Central memory CD8-positive, alpha-beta T cell (primary cell): Measurements from ENCODE around the gene NEB.
"Not testable (repeated sequence)": the region's sequence is repeated elsewhere in the genome, so short reads cannot be mapped to it uniquely, and the experiment has no call there.

Source experiments
- ATAC-seq: fragments of 150-1000 bp; cut with Tn5 transposase; replicated peaks from 2 replicates; pipeline ENCODE4 v1.10.0; 2022; ENCODE audit warnings: mild to moderate bottlenecking, moderate FRiP score, moderate number of reproducible peaks; ENCODE audit not compliant: poor library complexity, severe bottlenecking; ENCODE audit errors: extremely low read depth
- DNase-seq, 2 donors: peaks; one replicate each; pipeline ENCODE4 v3.0.0; 2021; ENCODE audit warnings: low spot score in 2 of 2
- H3K27ac Mint-ChIP-seq: one replicate; pipeline ENCODE4 v1.8.0; 2022; ENCODE audit warnings: low read depth, mild to moderate bottlenecking, moderate library complexity, mixed read lengths
- H3K27me3 Mint-ChIP-seq: one replicate; pipeline ENCODE4 v1.8.0; 2022; ENCODE audit warnings: mixed read lengths
- H3K36me3 Mint-ChIP-seq: one replicate; pipeline ENCODE4 v1.8.0; 2022; ENCODE audit warnings: mild to moderate bottlenecking, moderate library complexity, mixed read lengths; ENCODE audit not compliant: insufficient read depth
- H3K4me1 Mint-ChIP-seq: one replicate; pipeline ENCODE4 v1.8.0; 2022; ENCODE audit warnings: mixed read lengths
- H3K4me3 Mint-ChIP-seq: one replicate; pipeline ENCODE4 v1.8.0; 2022; ENCODE audit warnings: mild to moderate bottlenecking, moderate library complexity, mixed read lengths
- H3K9me3 Mint-ChIP-seq: one replicate; pipeline ENCODE4 v1.8.0; 2022; ENCODE audit warnings: mixed read lengths

Gene NEB

GRCh38 chr2:151607459-151608424 is 126.5 kb downstream of the NEB start:
- not testable (repeated sequence) for H3K4me1 Mint-ChIP-seq, H3K36me3 Mint-ChIP-seq, H3K9me3 Mint-ChIP-seq, H3K27me3 Mint-ChIP-seq, ATAC-seq, H3K27ac Mint-ChIP-seq, DNase-seq, H3K4me3 Mint-ChIP-seq

- not testable (repeated sequence) for H3K4me3 Mint-ChIP-seq, H3K4me1 Mint-ChIP-seq, H3K36me3 Mint-ChIP-seq, H3K9me3 Mint-ChIP-seq, DNase-seq, ATAC-seq, H3K27me3 Mint-ChIP-seq, H3K27ac Mint-ChIP-seq
These were observed 130.7 kb downstream of the NEB start for GRCh38 chr2:151603530-151603929.

- not testable (repeated sequence) for H3K9me3 Mint-ChIP-seq, ATAC-seq, H3K27ac Mint-ChIP-seq, DNase-seq, H3K27me3 Mint-ChIP-seq, H3K36me3 Mint-ChIP-seq, H3K4me3 Mint-ChIP-seq, H3K4me1 Mint-ChIP-seq
These were observed 131.9 kb downstream of the NEB start for GRCh38 chr2:151602402-151602801.

GRCh38 chr2:151601803-151602202 is 132.5 kb downstream of the NEB start:
- DNase-seq, H3K27me3 Mint-ChIP-seq, H3K9me3 Mint-ChIP-seq, H3K27ac Mint-ChIP-seq, H3K4me1 Mint-ChIP-seq, H3K36me3 Mint-ChIP-seq, H3K4me3 Mint-ChIP-seq: not testable (repeated sequence)
- ATAC-seq: peak; percentile 64

GRCh38 chr2:151596903-151597608 is 137.2 kb downstream of the NEB start:
- ATAC-seq, H3K4me1 Mint-ChIP-seq, H3K36me3 Mint-ChIP-seq, H3K4me3 Mint-ChIP-seq, H3K27me3 Mint-ChIP-seq, H3K9me3 Mint-ChIP-seq, DNase-seq, H3K27ac Mint-ChIP-seq: not testable (repeated sequence)

- H3K9me3 Mint-ChIP-seq, ATAC-seq, H3K27me3 Mint-ChIP-seq, H3K36me3 Mint-ChIP-seq, H3K27ac Mint-ChIP-seq, H3K4me1 Mint-ChIP-seq, DNase-seq, H3K4me3 Mint-ChIP-seq: not testable (repeated sequence)
These were observed 142.4 kb downstream of the NEB start for GRCh38 chr2:151591908-151592255.

GRCh38 chr2:151591250-151591907 is 142.9 kb downstream of the NEB start:
- not testable (repeated sequence) for H3K27ac Mint-ChIP-seq, H3K9me3 Mint-ChIP-seq, DNase-seq, H3K4me3 Mint-ChIP-seq, H3K4me1 Mint-ChIP-seq, H3K27me3 Mint-ChIP-seq, H3K36me3 Mint-ChIP-seq
- ATAC-seq: peak; percentile 57

- H3K36me3 Mint-ChIP-seq, ATAC-seq, H3K9me3 Mint-ChIP-seq, H3K4me3 Mint-ChIP-seq, H3K4me1 Mint-ChIP-seq, H3K27ac Mint-ChIP-seq, DNase-seq, H3K27me3 Mint-ChIP-seq: not testable (repeated sequence)
These were observed 153.0 kb downstream of the NEB start for GRCh38 chr2:151581300-151581699.

- not testable (repeated sequence) for H3K4me3 Mint-ChIP-seq, H3K27ac Mint-ChIP-seq, H3K36me3 Mint-ChIP-seq, H3K9me3 Mint-ChIP-seq, H3K4me1 Mint-ChIP-seq, H3K27me3 Mint-ChIP-seq, DNase-seq
- peak; percentile 64 for ATAC-seq
These were observed 153.6 kb downstream of the NEB start for GRCh38 chr2:151580697-151581096.

- no peak overlapping the region for H3K4me3 Mint-ChIP-seq
- ATAC-seq (no peak), DNase-seq (no peak)
- H3K36me3 Mint-ChIP-seq: no peaks in the 10 kb centered on the region
- no peaks in the 10 kb centered on the region for H3K27me3 Mint-ChIP-seq
- no peaks in the 10 kb centered on the region for H3K9me3 Mint-ChIP-seq
- H3K4me1 Mint-ChIP-seq: no peaks in the 10 kb centered on the region
- H3K27ac Mint-ChIP-seq: no peak overlapping the region
These were observed 157.2 kb downstream of the NEB start for GRCh38 chr2:151577116-151577515.

- Mint-ChIP-seq H3K4me1 (no peaks in the 10 kb centered on the region), H3K27ac (no peak overlapping the region), H3K4me3 (no peak overlapping the region), H3K36me3 (no peaks in the 10 kb centered on the region), H3K27me3 (no peaks in the 10 kb centered on the region), H3K9me3 (no peaks in the 10 kb centered on the region)
- ATAC-seq: no peak
- DNase-seq: no peak
These were observed 158.2 kb downstream of the NEB start for GRCh38 chr2:151576080-151576479.

GRCh38 chr2:151575338-151575737 is 158.9 kb downstream of the NEB start:
- DNase-seq (no peak), ATAC-seq (no peak)
- Mint-ChIP-seq H3K27ac (no peak overlapping the region), H3K9me3 (no peaks in the 10 kb centered on the region), H3K4me1 (no peaks in the 10 kb centered on the region), H3K36me3 (no peaks in the 10 kb centered on the region), H3K27me3 (no peaks in the 10 kb centered on the region), H3K4me3 (no peak overlapping the region)

- H3K27me3 Mint-ChIP-seq: no peaks in the 10 kb centered on the region
- ATAC-seq: no peak
- no peaks in the 10 kb centered on the region for H3K4me1 Mint-ChIP-seq
- DNase-seq: no peak
- H3K4me3 Mint-ChIP-seq: no peak overlapping the region
- H3K27ac Mint-ChIP-seq: no peak overlapping the region
- H3K36me3 Mint-ChIP-seq: no peaks in the 10 kb centered on the region
- H3K9me3 Mint-ChIP-seq: no peaks in the 10 kb centered on the region
These were observed 164.1 kb downstream of the NEB start for GRCh38 chr2:151570191-151570590.
